C4-2B (cell line): ENCODE measurements around the gene ASXL1.

Experiments used
- CTCF ChIP-seq: fragments of 450-650 bp; conservative IDR thresholded peaks from 2 replicates; pipeline ENCODE4 v1.5.1; 2017; ENCODE audit warnings: mild to moderate bottlenecking
- ZFX ChIP-seq: fragments of 450-650 bp; IDR thresholded peaks from 2 replicates; pipeline ENCODE4 v1.6.1; 2017

GRCh38 chr20:32460683-32461320 lies 102.7 kb downstream of the ASXL1 start:
- TF ChIP-seq CTCF (no peak), ZFX (no peak)
